ENCODE measurements around the gene TRAF2. TPM values are rescaled to one million over a fixed set of nuclear protein-coding genes. Genes with fewer than 3 reads are reported as not detected.
"Not testable (repeated sequence)": the region's sequence is repeated elsewhere in the genome, so short reads cannot be mapped to it uniquely, and the experiment has no call there.

TRAF2 gene
- total and polyA plus RNA-seq, 2 of the 13 experiments (the other 11 are each of a cell fraction or from before 2014, with no cell fraction given) = 12.4 to 13.6 TPM

DNA sequence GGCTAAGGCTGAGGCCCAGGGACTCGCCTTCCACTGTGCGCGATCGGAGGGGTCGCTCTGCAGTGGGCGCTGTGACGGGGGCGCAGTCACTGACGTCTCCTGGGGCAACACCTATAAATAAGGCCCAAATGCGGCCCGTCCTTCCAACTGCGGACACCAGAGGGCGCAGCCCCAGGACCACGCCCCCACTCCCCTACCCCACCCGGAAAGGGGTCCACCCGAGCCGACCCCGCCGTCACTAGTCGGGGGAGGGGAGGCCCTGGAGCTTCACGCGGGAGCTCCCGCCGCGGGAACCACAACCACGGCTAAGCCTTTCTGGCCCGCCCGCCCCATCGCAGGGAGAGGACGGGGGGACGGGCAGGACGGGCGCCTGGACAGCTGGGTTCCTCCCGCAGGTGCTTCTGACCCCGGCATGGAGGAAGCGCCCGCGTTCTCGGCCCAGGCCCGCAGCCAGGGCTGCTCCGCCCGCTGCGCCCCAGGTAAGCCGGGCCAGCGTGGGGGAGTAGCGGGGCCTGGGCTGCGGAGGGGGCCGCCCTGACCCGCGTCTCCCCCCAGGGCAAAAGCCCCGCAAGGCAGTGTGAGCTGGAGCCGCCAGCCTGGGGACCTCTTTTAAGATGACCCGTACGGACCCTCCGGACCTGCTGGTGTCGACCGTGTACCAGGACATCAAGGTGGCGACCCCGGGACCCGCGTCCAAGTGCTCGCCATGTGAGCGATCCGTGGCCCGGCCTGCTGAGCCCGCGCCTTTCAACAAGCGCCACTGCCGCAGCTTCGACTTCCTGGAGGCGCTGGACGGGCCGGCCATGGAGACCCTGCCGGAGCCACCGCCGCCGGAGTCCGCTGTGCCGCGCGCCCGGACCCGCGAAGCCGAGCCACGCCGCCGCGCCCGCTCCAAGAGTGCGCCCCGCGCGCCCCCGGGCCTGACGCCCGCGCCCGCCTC is 42.2 kb upstream of the TRAF2 start:
- H3K9ac ChIP-seq (ENCODE audit: insufficient read depth, low read depth, low read length); H3K27me3 ChIP-seq (ENCODE audit: control insufficient read depth in 1 of 2, insufficient read depth in 2 of 2, low read length in 2 of 2); FAIRE-seq; H3K36me3 ChIP-seq (replicated peaks in 1 of 2; ENCODE audit: control insufficient read depth in 1 of 2, insufficient read depth in 2 of 2, low read length in 2 of 2); DNase-seq (ENCODE audit: low spot score); intact Hi-C loops (cut with micrococcal nuclease; ENCODE audit: unreplicated experiment); BruUV-seq (replicated peaks); H3K9me3 ChIP-seq (ENCODE audit: low read length); H4K20me1 ChIP-seq (ENCODE audit: insufficient read depth, low read length); H2AFZ ChIP-seq (ENCODE audit: low read length); H3K79me2 ChIP-seq (ENCODE audit: insufficient read depth, low read length); CTCF ChIA-PET (ENCODE audit: low intra/inter-chr PET ratio, low total read pairs); ATAC-seq; TF ChIP-seq SOX6 (IDR thresholded peaks at IDR 0.05): not testable (repeated sequence)
- Histone ChIP-seq H3K27ac (ENCODE audit: extremely low read length, insufficient read depth, low read length) (peak overlapping the region; percentile 63), H3K4me3 (replicated peaks in 1 of 3; ENCODE audit: insufficient read depth in 1 of 3, low read depth in 2 of 3, low read length in 3 of 3) (peak overlapping the region; percentile 16 to 61 (median 58); a peak in 4 of 6 replicates), H3K4me2 (ENCODE audit: low read depth, low read length) (peak overlapping the region; percentile 77), H3K4me1 (ENCODE audit: insufficient read depth, low read length) (peaks cover 41% of the 10 kb centered on the region)
- 97% methylated on average over 34 of the region's 99 CpGs for WGBS (ENCODE audit: low lambda C conversion rate)
- POLR2A ChIA-PET = interaction anchor here (1.2 to 2.3 kb wide), 2 partner anchors 22 to 41 kb away, joined by 3 to 7 read pairs; partner anchors contain the start of gene EDF1
- in situ Hi-C loops (cut with HindIII; ENCODE audit: extremely low pct_ligation_motif_present, low pct_unique_long_range_greater_than_20kb) = loop anchor here (10.0 kb wide), 1 partner anchor 191 kb away; the partner anchor contains the start of gene FUT7
- TF ChIP-seq RAD21 (CRISPR knock-in tag; IDR thresholded peaks at IDR 0.05) (0 out of 2 replicates have a peak, but pooled peaks have one; percentile 36), AGO1 (IDR thresholded peaks at IDR 0.05; ENCODE audit: low read depth, low read length, poor library complexity, severe bottlenecking) (peak; percentile 54), HDAC1 (CRISPR knock-in tag; IDR thresholded peaks at IDR 0.05) (peak; percentile 32; the same call in 1 of the 2 replicates), SP5 (CRISPR knock-in tag; IDR thresholded peaks at IDR 0.05; ENCODE audit: borderline replicate concordance, low read depth) (peak; percentile 53; the same call in 1 of the 2 replicates), SOX6 (CRISPR knock-in tag; IDR thresholded peaks at IDR 0.05) (peak; percentile 31), PHF21A (CRISPR knock-in tag; IDR thresholded peaks at IDR 0.05) (peak; percentile 50; the same call in 1 of the 2 replicates)
- TF ChIP-seq, protein P1, sequence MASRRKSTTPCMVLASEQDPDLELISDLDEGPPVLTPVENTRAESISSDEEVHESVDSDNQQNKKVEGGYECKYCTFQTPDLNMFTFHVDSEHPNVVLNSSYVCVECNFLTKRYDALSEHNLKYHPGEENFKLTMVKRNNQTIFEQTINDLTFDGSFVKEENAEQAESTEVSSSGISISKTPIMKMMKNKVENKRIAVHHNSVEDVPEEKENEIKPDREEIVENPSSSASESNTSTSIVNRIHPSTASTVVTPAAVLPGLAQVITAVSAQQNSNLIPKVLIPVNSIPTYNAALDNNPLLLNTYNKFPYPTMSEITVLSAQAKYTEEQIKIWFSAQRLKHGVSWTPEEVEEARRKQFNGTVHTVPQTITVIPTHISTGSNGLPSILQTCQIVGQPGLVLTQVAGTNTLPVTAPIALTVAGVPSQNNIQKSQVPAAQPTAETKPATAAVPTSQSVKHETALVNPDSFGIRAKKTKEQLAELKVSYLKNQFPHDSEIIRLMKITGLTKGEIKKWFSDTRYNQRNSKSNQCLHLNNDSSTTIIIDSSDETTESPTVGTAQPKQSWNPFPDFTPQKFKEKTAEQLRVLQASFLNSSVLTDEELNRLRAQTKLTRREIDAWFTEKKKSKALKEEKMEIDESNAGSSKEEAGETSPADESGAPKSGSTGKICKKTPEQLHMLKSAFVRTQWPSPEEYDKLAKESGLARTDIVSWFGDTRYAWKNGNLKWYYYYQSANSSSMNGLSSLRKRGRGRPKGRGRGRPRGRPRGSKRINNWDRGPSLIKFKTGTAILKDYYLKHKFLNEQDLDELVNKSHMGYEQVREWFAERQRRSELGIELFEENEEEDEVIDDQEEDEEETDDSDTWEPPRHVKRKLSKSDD (CRISPR knock-in tag; IDR thresholded peaks at IDR 0.05; ENCODE audit: low read depth) = peak; percentile 44; the same call in 1 of the 2 replicates
- TF ChIP-seq, protein P2, sequence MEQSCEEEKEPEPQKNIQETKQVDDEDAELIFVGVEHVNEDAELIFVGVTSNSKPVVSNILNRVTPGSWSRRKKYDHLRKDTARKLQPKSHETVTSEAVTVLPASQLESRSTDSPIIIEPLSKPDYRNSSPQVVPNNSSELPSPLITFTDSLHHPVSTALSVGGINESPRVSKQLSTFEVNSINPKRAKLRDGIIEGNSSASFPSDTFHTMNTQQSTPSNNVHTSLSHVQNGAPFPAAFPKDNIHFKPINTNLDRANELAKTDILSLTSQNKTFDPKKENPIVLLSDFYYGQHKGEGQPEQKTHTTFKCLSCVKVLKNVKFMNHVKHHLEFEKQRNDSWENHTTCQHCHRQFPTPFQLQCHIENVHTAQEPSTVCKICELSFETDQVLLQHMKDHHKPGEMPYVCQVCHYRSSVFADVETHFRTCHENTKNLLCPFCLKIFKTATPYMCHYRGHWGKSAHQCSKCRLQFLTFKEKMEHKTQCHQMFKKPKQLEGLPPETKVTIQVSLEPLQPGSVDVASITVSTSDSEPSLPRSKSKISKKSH (CRISPR knock-in tag; IDR thresholded peaks at IDR 0.05; ENCODE audit: borderline replicate concordance) = peak; percentile 26; the same call in 1 of the 2 replicates
- TF ChIP-seq, protein P3, sequence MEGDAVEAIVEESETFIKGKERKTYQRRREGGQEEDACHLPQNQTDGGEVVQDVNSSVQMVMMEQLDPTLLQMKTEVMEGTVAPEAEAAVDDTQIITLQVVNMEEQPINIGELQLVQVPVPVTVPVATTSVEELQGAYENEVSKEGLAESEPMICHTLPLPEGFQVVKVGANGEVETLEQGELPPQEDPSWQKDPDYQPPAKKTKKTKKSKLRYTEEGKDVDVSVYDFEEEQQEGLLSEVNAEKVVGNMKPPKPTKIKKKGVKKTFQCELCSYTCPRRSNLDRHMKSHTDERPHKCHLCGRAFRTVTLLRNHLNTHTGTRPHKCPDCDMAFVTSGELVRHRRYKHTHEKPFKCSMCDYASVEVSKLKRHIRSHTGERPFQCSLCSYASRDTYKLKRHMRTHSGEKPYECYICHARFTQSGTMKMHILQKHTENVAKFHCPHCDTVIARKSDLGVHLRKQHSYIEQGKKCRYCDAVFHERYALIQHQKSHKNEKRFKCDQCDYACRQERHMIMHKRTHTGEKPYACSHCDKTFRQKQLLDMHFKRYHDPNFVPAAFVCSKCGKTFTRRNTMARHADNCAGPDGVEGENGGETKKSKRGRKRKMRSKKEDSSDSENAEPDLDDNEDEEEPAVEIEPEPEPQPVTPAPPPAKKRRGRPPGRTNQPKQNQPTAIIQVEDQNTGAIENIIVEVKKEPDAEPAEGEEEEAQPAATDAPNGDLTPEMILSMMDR (CRISPR knock-in tag; IDR thresholded peaks at IDR 0.05) = peak; percentile 79
- TF ChIP-seq, protein P4, sequence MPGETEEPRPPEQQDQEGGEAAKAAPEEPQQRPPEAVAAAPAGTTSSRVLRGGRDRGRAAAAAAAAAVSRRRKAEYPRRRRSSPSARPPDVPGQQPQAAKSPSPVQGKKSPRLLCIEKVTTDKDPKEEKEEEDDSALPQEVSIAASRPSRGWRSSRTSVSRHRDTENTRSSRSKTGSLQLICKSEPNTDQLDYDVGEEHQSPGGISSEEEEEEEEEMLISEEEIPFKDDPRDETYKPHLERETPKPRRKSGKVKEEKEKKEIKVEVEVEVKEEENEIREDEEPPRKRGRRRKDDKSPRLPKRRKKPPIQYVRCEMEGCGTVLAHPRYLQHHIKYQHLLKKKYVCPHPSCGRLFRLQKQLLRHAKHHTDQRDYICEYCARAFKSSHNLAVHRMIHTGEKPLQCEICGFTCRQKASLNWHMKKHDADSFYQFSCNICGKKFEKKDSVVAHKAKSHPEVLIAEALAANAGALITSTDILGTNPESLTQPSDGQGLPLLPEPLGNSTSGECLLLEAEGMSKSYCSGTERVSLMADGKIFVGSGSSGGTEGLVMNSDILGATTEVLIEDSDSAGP (CRISPR knock-in tag; IDR thresholded peaks at IDR 0.05; ENCODE audit: borderline replicate concordance) = peak; percentile 70; the same call in 1 of the 2 replicates
